ENCODE measurements around the gene CCDC68. TPM values are rescaled to one million over a fixed set of nuclear protein-coding genes. Genes with fewer than 3 reads are reported as not detected.

Gene CCDC68
- total and polyA plus RNA-seq, 2 of the 13 experiments (the other 11 are each of a cell fraction or from before 2014, with no cell fraction given) = 4.6 to 13.3 TPM

GRCh38 chr18:55001394-55002024 lies 42.2 kb upstream of the CCDC68 start (continued):
- no peak for TF ChIP-seq ZNF512B (CRISPR knock-in tag; IDR thresholded peaks at IDR 0.05; ENCODE audit: borderline replicate concordance)
- TF ChIP-seq GLI4 (CRISPR knock-in tag; IDR thresholded peaks at IDR 0.05; ENCODE audit: borderline replicate concordance) = no peak
- no peak for TF ChIP-seq ZBTB39 (CRISPR knock-in tag; IDR thresholded peaks at IDR 0.05)
- TF ChIP-seq ZBTB37 (CRISPR knock-in tag; IDR thresholded peaks at IDR 0.05) = no peak
- TF ChIP-seq GFI1 (CRISPR knock-in tag; IDR thresholded peaks at IDR 0.05; ENCODE audit: borderline replicate concordance) = no peak
- no peak for TF ChIP-seq MTA3 (CRISPR knock-in tag; IDR thresholded peaks at IDR 0.05)

Data from HepG2 (cell line).